Erythroblast (primary cell): ENCODE results near the gene SLC17A3.

Experiments used
- GATA1 ChIP-seq: IDR thresholded peaks from 2 replicates; pipeline ENCODE4 v1.6.1; 2011; ENCODE audit warnings: low read depth, mild to moderate bottlenecking, control low read depth, low read length, moderate library complexity
- POLR2A ChIP-seq: IDR thresholded peaks from 2 replicates; pipeline ENCODE4 v1.6.1; 2011; ENCODE audit warnings: mild to moderate bottlenecking, low read length

DNA sequence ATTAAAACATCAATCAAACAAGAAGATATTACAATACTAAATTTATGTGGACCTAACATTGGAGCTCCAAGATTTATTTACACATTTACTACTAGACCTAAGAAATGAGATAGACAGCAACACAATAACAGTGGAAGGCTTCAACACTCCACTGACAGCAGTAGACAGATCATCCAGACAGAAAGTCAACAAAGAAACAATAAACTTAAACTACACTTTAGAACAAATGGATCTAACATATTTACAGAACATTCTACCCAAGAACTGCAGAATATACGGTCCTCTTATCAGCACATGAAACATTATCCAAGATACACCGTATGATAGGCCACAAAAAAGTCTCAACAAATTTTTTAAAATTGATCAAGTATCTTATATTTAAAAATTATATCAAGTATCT lies 69.2 kb downstream of the SLC17A3 start:
- TF ChIP-seq POLR2A = no peak
- no peak for TF ChIP-seq GATA1
